GM19328 (cell line): ENCODE measurements around the gene C4orf46.
"Not testable (repeated sequence)": the region's sequence is repeated elsewhere in the genome, so short reads cannot be mapped to it uniquely, and the experiment has no call there.

Experiments
- ATAC-seq: cut with Tn5 transposase; IDR thresholded peaks from one replicate; pipeline ENCODE4 v1.9.1; 2021; ENCODE audit warnings: mild to moderate bottlenecking, moderate library complexity; ENCODE audit not compliant: unreplicated experiment

C4orf46 gene

DNA sequence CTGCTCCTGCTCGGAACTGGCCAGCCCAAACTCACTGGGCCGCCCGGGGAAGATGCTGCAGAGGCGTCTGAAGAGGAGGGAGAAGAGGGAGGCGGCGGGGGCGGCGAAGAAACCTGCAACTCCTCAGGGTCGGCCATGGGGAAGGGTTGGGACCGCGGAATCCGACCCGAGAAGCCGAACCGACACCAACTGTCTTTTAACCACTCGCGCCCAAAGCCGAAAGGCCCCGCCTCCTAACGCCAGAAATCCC is at the start of gene C4orf46:
C4orf46 (minus strand) TSS at position 223 of the 250 bp plus-strand sequence; CDS start at position 137, 86 bp downstream.
- no peak for ATAC-seq

DNA sequence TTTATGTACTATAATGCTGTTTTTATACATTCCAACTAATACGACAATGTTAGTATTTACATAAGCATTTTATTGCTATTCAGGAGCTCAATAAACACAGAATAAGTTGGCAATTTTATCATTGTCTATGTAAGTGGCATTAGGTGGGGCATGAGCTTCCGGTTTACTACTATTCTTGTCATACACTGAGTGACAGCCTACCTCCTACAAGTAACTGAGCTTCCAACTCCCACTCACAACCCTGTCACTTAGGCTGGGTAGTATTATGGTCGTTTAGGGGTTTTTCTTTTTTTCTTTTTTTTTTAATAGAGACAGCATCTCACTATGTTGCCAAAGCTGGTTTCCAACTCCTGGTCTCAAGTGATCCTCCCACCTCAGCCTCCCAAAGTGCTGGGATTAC is 44.1 kb upstream of the C4orf46 start:
- no peak for ATAC-seq

DNA sequence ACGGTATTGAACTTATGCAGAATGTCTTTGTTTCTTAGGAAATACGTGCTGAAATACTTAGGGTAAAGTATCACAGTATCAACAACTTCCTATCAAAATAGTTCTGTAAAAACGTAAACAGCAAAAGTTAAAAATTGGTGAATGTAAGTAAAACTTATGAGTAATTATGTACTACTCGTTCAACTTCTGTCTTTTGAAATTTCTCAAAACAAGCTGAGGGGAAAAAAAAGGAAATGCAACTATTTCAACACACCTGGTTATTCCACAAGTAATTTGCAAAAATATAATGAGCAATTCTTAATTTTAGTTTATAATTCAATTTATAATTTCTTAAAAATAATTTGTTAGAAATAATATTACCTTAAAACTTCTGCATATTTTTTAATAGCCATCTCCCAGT is 43.2 kb upstream of the C4orf46 start:
- ATAC-seq, result no peak

DNA sequence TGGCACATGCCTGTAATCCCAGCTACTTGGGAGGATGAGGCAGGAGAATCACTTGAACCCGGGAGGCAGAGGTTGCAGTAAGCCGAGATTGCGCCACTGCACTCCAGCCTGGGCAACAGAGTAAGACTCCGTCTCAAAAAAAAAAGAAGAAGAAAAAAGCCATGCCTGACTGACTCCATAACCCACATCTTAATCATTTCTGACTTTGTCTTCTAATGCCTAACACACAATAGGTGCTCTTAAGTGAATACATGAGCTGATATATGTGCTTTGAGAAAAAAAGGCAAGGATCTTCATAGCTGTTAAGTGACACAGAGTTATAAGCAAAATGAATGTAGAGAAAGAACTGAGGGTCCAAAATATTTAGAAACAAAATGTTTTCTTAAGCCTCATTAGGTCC is 40.9 kb upstream of the C4orf46 start:
- not testable (repeated sequence) for ATAC-seq

DNA sequence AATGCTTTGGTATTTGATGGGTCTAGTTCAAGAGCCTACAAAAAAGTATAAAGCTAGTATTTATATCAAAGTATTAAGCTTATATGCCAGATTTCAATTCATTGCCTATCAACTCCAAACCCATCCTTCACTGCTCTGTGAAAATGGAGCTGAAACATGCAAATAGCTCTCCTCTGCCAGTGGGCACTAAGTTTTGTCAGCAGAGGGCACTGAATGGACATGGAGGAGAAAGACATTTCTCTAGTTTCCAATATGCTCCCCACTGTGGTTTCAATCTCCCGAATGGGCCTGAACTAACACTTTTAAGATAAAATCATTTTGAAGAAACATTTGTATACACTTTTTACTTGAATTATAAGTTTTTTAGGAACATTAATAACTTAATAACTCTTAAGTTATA is 39.1 kb upstream of the C4orf46 start:
- ATAC-seq, result no peak

DNA sequence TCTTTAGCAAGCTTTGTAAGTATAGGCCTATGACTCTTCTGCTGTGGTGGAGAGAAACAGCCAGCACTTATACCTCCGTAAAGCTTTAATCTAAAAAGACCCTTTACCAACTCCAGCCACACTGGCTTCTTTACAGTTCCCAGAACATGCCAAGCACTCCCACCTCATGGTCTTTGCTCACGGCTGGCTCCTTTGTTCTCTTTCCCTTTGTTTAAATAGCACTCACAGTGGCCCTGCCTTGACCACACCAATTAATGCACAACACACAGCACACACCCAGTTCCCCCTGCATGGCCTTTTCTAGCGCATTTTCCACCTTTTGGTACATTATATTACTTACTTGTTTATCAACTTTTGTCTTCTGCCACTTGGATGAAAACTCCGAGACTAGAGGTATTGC is 32.6 kb upstream of the C4orf46 start:
- no peak for ATAC-seq

DNA sequence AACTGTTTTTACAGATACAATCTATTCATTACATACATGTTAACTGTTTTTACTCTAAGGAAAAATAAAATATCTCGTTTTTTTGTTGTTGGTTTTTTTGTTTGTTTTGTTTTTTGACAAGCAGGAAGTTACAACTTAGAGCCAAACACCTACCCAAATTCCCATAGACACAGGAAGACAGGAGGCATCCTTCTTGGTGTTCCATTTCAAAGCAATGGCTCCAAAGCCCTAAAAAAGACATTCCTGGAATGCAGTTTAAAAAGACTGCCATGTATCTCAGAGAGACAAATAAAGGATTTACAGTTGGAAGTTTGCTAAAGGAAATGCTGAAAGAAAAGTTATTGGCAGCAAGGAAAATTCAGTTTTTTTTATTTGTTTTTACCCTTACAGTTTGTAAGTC is 17.1 kb upstream of the C4orf46 start:
- no peak for ATAC-seq

DNA sequence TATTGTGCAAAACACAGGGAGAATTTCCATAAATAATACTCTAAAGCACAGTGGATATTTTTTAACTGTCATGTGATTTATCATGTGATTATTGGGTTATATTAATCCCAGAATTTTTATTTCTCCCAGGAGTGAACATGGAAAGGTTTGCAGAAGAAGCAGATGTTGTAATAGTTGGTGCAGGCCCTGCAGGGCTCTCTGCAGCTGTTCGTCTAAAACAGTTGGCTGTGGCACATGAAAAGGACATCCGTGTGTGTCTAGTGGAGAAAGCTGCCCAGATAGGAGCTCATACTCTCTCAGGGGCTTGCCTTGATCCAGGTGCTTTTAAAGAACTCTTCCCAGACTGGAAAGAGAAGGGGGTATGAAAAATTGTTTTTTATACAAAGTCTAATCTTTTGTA is 10.4 kb upstream of the C4orf46 start:
- no peak for ATAC-seq

DNA sequence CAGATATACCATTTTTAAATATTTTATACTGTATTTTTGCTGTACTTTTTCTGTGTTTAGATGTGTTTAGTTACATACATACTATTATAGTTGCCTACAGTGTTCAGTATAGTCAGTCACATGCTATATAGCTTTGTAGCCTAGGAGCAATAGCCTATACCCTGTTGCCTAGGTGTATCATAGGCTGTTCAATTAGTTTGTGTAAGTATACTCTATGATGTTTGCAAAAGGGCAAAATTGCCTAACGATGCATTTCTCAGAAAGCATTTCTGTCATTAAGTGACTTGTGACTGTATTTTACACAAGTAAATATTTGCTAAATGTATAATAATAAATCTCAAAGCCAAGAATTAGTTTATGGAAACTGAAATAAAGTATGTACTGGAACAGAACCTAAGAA is 9.9 kb upstream of the C4orf46 start:
- no peak for ATAC-seq

DNA sequence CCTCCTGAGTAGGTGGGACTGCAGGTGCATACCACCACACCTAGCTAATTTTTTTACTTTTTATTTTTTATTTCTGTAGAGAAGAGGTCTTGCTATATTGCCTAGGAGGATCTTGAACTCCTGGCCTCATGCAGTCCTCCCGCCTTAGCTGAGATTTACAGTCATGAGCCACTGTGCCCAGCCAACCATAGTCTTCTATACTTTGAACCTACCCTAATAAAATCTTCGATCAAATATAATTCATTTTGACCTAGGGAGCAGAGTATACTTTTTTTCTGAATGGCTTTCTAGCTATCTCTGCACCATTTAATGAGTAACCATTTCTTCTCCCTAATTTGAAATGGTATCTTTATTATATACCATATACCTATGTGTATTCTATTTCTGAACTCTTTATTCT is 7.1 kb upstream of the C4orf46 start:
- ATAC-seq, result no peak

DNA sequence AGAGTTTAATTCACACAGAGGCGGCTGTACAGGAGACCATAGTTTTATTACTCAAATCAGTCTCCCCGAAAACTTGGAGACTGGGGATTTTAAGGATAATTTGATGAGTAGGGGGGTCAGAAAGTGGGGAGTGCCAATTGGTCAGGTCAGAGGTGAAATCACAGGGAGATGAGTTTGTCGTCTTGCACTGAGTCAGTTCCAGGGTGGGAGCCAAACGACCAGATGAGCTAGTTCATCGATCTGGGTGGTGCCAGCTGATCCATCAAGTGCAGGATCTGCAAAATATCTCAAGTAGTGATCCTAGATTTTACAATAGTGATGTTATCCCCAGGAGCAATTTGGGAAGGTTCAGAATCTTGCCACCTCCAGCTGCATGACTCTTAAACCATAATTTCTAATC is 4.4 kb upstream of the C4orf46 start:
- ATAC-seq, result no peak

DNA sequence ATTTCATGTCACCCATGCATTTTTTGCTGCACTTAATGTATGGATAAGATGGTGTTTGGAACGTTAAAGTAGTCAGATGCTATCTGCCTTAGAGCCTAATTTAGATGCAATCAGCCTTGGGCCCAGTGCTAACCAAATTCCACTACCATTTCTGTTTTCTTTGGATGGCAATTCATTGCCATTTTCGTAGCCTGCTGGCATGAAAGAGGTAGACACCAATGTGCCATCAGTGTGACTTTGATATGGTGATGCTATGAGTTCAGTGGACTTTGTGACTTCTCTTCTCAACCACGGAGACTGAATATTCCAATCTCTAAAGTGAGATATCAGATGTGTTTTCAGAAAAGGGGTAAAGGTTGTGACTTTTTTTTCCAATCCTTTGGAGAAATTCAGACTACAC is 1.9 kb upstream of the C4orf46 start:
- no peak for ATAC-seq

DNA sequence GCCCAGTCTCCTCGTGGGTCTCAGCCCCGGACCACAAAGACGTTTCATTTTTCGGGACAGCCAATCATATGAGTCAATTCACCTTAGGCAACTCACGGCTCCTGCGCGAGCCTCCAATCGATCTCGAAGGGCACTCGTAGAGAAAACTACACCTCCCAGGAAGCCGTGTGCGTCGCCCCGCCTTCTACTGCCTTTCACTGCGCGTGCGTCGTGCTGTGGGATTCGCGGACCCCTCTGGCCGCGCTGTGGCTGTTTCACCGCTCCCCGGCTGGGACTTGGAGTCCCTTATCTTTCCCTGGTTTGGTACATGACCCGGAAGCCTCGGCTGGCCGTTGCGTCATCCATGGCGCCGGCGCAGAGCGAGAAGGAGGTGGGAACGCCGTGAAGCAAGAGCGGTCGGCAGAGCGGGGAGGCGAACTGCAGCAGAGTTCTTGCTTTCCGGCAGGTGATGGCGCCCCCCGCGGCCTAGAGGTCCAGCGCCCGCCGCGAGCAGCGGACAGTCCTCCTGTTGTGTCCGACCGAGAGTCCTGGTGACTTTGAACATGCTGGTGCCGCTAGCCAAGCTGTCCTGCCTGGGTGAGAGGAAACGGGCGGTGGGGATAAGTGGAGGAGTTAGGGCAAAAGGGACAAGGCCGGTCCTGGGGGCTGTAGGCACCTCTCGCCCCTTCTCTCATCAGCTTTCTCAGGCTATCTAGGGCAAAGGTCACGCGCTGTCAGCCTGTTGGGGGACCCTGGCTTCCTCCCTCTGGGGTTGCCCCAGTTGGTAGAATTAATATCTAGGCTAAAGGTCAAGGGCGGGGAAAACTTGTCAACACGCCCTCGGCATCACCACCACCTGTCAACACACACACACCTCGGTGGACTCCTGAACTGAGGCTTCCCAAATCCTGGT is 474 bp upstream of the C4orf46 start, which contains the start of gene ETFDH:
ETFDH (plus strand) TSS at position 382 of the 892 bp plus-strand sequence; CDS start at position 543, 161 bp downstream.
- peak; percentile 85 for ATAC-seq

DNA sequence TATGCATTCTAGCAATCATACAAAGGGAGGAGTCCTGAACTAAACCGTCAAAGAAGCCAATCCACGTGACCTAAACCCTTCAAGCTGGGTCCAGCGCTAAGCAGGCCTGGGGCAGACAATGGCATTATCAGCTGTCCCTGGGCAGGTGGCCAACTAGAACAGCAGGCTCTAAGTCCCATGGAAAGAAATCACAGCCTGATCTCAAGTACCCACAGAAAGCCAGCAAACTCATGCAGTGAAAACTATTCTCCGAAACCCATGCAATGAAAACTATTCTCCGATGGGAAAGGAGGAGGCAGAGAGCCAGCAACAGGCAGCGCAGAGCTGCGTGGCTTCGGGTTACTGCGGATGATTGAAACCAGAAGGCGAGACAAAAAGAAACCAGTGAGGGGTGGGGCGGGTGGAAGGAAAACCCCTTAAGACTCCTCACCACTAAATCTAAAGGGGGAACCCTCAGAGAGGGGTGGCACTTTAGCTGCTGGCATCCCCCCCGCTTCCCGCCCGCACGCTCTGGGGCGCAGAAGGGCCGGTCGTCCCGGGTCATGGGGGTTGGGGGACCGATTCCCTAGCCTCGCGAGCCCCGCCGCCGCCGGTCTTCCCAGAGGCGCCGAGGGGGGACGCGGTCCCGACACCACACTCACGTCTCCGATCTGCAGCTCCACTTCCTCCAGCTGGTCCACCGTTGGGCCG is 567 bp downstream of the C4orf46 start:
- ATAC-seq, result peak; percentile 20

DNA sequence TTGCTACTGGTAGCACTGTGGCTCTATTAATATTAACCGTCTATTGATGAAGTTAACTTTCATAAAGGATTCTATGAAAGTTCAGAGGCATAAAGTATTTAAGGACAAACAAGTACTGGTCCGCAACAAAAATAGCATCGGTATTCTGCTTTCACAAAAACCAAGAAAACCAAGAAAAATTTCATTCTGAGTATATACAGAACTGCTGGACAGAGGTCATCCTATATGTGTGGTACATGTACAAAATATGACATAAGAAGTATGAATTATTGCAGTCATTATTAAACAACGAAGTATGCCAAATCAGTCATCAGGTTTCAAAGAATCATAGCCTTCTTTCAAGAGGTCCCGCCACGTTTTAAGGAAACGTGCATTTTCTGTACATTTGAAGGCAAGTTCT is 2.4 kb downstream of the C4orf46 start:
- ATAC-seq, result no peak

DNA sequence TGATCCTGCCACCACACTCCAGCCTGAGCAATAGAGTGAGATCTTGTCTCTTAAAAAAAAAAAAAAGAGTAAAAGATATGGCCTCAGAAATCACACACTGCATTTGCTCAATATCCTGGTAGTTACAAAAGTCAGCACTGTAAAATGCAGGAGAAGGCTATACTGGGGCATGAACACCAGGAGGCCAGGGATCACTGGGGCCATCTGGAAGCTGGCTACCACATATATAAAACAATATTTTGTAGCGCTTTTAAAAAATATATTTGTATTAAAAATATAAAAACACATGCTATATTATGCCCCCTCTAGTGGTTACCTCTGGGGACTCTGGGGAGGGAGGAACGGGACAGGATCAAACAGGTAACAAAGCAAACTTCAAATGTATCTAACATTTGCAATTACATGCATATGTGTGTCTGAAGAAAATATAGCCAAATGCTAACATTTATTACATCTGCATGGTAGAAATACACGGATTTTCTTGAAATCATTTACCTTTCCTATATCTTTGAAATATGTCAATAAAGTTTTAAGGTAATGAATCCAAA is 4.0 kb downstream of the C4orf46 start:
- no peak for ATAC-seq

DNA sequence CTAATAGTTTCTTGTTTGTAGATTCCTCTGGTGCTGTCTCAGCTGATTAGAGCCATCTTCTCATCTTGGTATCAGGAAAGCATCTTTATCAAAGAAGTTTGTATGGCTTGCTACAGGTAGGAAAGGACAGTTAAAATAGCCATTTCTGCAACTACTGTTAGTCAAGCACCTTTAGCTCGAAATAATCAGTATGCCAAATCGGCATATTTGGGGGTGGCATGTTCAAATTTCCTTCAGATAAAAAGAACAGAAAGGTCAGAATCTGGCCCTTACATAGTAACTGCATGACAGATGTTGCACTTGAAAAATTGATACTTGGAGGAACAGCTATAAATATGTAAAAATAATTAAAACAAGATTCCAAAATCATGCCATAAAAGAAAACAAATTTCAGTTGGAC is 4.8 kb downstream of the C4orf46 start:
- ATAC-seq, result no peak

DNA sequence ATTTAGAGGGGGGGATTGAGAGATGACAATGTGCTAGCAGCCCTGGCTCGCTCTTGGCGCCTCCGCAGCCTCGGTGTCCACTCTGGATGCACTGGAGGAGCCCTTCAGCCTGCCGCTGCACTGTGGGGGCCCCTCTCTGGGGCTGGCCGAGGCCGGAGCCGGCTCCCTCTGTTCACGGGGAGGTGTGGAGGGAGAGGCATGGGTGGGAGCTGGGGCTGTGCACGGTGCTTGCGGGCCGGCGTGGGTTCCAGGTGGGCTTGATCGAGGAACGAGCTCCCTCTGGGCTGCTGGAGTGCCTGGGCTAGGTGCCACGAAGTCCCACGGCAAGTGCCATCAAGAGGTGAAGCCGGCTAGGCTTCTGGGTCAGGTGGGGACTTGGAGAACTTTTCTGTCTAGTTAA is 6.9 kb downstream of the C4orf46 start:
- ATAC-seq, result no peak

DNA sequence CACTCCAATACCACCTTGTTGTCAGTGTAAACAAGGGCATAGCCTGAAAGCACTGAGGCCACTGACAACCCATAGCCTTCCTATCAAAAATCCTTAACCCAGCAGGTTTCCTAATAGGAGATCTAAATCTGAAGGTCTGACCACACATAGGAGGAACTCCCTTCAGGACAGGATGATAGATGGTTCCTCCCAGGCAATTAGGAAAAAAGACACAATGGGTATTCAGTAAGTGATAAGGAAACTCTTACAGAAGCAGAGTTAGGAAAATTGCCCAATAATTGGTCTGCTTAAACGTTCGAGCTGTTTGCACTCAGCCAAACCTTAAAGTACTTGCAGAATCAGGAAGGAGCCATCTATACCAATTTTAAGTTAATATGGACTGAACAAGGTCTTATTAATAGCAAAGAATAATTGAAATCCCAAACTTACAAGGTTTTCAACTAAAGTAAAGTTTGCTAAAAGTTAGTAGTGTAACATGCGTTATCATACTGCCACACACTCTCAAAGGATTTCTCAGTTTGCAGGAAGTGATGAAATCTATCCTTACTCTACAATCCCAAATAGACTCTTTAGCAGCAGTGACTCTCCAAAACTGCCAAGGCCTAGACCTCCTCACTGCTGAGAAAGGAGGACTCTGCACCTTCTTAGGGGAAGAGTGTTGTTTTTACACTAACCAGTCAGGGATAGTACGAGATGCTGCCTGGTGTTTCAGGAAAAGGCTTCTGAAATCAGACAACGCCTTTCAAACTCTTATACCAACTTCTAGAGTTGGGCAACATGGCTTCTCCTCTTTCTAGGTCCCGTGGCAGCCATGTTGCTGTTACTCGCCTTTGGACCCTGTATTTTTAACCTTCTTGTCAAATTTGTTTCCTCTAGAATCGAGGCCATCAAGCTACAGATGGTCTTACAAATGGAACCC is 7.7 kb downstream of the C4orf46 start:
- not testable (repeated sequence) for ATAC-seq

DNA sequence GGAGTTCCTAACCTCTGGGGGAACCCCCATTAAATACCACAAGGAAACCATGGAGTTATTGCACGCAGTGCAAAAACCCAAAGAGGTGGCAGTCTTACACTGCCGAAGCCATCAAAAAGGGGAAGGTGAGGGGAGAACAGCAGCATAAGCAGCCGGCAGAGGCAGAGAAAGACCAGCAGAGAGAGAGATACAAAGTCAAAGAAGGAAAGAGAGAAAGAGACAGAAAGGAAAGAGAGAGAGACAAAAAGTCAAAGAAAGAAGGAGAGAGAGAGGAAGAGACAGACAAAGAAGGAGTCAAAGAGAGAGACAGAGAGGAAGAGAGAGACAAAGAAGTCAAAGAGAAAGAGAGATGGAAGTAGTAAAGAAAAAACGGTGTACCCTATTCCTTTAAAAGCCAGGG is 8.4 kb downstream of the C4orf46 start:
- not testable (repeated sequence) for ATAC-seq

DNA sequence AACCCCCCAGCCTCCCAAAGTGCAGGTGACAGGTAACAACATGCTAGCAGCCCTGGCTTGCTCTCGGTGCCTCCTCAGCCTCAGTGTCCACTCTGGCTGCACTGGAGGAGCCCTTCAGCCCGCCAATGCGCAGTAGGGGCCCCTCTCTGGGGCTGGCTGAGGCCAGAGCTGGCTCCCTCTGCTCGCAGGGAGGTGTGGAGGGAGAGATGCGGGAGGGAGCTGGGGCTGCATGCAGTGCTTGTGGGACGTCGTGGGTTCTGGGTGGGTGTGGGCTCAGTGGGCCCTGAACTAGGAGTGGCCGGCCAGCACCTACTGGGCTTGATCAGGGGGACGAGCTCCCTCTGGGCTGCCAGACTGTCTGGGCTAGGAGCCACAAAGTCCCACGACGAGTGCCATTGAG is 14.4 kb downstream of the C4orf46 start:
- ATAC-seq, result no peak
